Right lobe of liver (tissue), 4 donors: ENCODE results near the gene MYPN.

Experiments
- POLR2A ChIP-seq: fragments of 450-650 bp; IDR thresholded peaks from one replicate; pipeline ENCODE4 v1.6.1; 2017; ENCODE audit warnings: antibody characterized with exemption, mild to moderate bottlenecking
- TF ChIP-seq, protein P1 (sequence below), 4 donors: fragments of 200-600 bp in 3 of 4; fragments of 450-650 bp in 1 of 4; IDR thresholded peaks; one replicate each; pipeline versions ENCODE4 v1.5.1 to v1.8.0; 2016 to 2022; ENCODE audit warnings: antibody characterized with exemption in 4 of 4, mild to moderate bottlenecking in 2 of 4
- donor health status: DM: no; HTN: no; CAD: no.
- donor health status: DM: no; HTN: no; CAD: no.
- donor health status: DM: no; HTN: yes; CAD: no.

- TF ChIP-seq, protein P1, sequence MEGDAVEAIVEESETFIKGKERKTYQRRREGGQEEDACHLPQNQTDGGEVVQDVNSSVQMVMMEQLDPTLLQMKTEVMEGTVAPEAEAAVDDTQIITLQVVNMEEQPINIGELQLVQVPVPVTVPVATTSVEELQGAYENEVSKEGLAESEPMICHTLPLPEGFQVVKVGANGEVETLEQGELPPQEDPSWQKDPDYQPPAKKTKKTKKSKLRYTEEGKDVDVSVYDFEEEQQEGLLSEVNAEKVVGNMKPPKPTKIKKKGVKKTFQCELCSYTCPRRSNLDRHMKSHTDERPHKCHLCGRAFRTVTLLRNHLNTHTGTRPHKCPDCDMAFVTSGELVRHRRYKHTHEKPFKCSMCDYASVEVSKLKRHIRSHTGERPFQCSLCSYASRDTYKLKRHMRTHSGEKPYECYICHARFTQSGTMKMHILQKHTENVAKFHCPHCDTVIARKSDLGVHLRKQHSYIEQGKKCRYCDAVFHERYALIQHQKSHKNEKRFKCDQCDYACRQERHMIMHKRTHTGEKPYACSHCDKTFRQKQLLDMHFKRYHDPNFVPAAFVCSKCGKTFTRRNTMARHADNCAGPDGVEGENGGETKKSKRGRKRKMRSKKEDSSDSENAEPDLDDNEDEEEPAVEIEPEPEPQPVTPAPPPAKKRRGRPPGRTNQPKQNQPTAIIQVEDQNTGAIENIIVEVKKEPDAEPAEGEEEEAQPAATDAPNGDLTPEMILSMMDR (IDR thresholded peaks at IDR 0.05) = peak; percentile 56 to 66 (median 60)
- no peak for TF ChIP-seq POLR2A
Measured at GRCh38 chr10:68212721-68213352, 103.5 kb downstream of the MYPN start.
